A549 (cell line): ENCODE results near the gene WDR77. TPM values are rescaled to one million over a fixed set of nuclear protein-coding genes. Genes with fewer than 3 reads are reported as not detected.
A peak's percentile ranks its signal among the peaks of the same experiment; 100 is the strongest.

Experiments
- ATAC-seq, 2 experiments: fragments of 200-7000 bp in 1 of 2; fragments of >200 bp in 1 of 2; cut with Nextera tagmentation in 1 of 2; cut with Tn5 transposase in 1 of 2; 3 replicates each; pipeline versions ENCODE4 v1.8.0 to v1.9.1; 2018 to 2020; ENCODE audit warnings: mild to moderate bottlenecking in 1 of 2, moderate library complexity in 1 of 2
- CTCF ChIA-PET: fragments of 300-600 bp; sonication (Branson Sonifier 250); formaldehyde crosslinking; extraction: SDS; loops from one replicate; lab custom pipeline; 2021; ENCODE audit warnings: antibody characterized with exemption, inconsistent platforms; lab: Yijun Ruan, JAX
- POLR2A ChIA-PET: fragments of 350-600 bp; formaldehyde crosslinking; extraction: SDS; loops from one replicate; lab custom pipeline; 2021; ENCODE audit warnings: antibody characterized with exemption, inconsistent platforms; lab: Yijun Ruan, JAX
- DNase-seq, 2 experiments: peaks; one replicate each; pipeline versions ENCODE4 v3.0.0 to v3.0.0-alpha.2; 2011 to 2016; ENCODE audit warnings: low read depth in 1 of 2, low spot score in 1 of 2
- FAIRE-seq: peaks from 2 replicates; lab custom pipeline; 2011; peaks lifted over from hg19 to GRCh38; lab: Jason Lieb, UNC
- H3K27ac ChIP-seq, 2 experiments: fragments of >200 bp; sonication (Bioruptor Twin); formaldehyde crosslinking; 3 replicates each; pipeline ENCODE4 v1.5.1; 2016 to 2017
- H3K4me1 ChIP-seq: fragments of >200 bp; sonication (Bioruptor Twin); formaldehyde crosslinking; 3 replicates; pipeline ENCODE4 v1.6.1; 2016
- H3K4me2 ChIP-seq: fragments of >200 bp; sonication (Bioruptor Twin); formaldehyde crosslinking; 3 replicates; pipeline ENCODE4 v1.6.1; 2016
- H3K4me3 ChIP-seq: fragments of >200 bp; sonication (Bioruptor Twin); formaldehyde crosslinking; 3 replicates; pipeline ENCODE4 v1.5.1; 2016
- H3K9me3 ChIP-seq: fragments of >200 bp; sonication (Bioruptor Twin); formaldehyde crosslinking; 3 replicates; pipeline ENCODE4 v1.6.1; 2016
- BCL3 ChIP-seq: fragments of >200 bp; sonication (Bioruptor Twin); formaldehyde crosslinking; IDR thresholded peaks from 3 replicates; pipeline ENCODE4 v1.6.1; 2016
- BHLHE40 ChIP-seq: IDR thresholded peaks from 2 replicates; pipeline ENCODE4 v1.6.1; 2012; ENCODE audit warnings: low read depth, low read length, inconsistent platforms
- CHD2 ChIP-seq: fragments of 150-350 bp; IDR thresholded peaks from 2 replicates; pipeline ENCODE4 v1.6.1; 2014; ENCODE audit warnings: low read length; ENCODE audit not compliant: partially characterized antibody
- EP300 ChIP-seq, 2 experiments: fragments of >200 bp; sonication (Bioruptor Twin); formaldehyde crosslinking; IDR thresholded peaks; 2 replicates in 1 of 2; 3 replicates in 1 of 2; pipeline ENCODE4 v1.6.1; 2016 to 2017
- FOSB ChIP-seq: fragments of 250-450 bp; sonication (Bioruptor Pico); IDR thresholded peaks from 2 replicates; pipeline ENCODE4 v1.5.0; 2020; ENCODE audit warnings: mild to moderate bottlenecking, moderate library complexity
- GATA3 ChIP-seq: IDR thresholded peaks from 2 replicates; pipeline ENCODE4 v1.6.1; 2012; ENCODE audit warnings: borderline replicate concordance
- HES2 ChIP-seq: fragments of >200 bp; sonication (Bioruptor Twin); formaldehyde crosslinking; IDR thresholded peaks from 2 replicates; pipeline ENCODE4 v1.6.1; 2016
- HEYL ChIP-seq: fragments of 250-450 bp; sonication (Bioruptor Pico); IDR thresholded peaks from 2 replicates; pipeline ENCODE4 v1.8.0; 2021; ENCODE audit warnings: mild to moderate bottlenecking, moderate library complexity
- HMGXB4 ChIP-seq: fragments of 250-450 bp; sonication (Bioruptor Pico); IDR thresholded peaks from 2 replicates; pipeline ENCODE4 v1.5.0; 2021; ENCODE audit warnings: mild to moderate bottlenecking, moderate library complexity, borderline replicate concordance
- HOXA7 ChIP-seq: fragments of 250-450 bp; sonication (Bioruptor Pico); IDR thresholded peaks from 2 replicates; pipeline ENCODE4 v1.5.0; 2020; ENCODE audit warnings: mild to moderate bottlenecking, moderate library complexity
- HOXB13 ChIP-seq: fragments of 250-450 bp; sonication (Bioruptor Pico); IDR thresholded peaks from 2 replicates; pipeline ENCODE4 v1.5.0; 2020; ENCODE audit warnings: low read depth, mild to moderate bottlenecking, moderate library complexity
- JUN ChIP-seq, 2 experiments: fragments of >200 bp; sonication (Bioruptor Twin); formaldehyde crosslinking; IDR thresholded peaks; 2 replicates in 1 of 2; 3 replicates in 1 of 2; pipeline ENCODE4 v1.6.1; 2016 to 2017
- KDM5A ChIP-seq: fragments of 200-600 bp; sonication (generic); IDR thresholded peaks from 2 replicates; pipeline ENCODE4 v1.6.1; 2016; ENCODE audit warnings: antibody characterized with exemption, mild to moderate bottlenecking
- MAX ChIP-seq: IDR thresholded peaks from 2 replicates; pipeline ENCODE4 v1.6.1; 2012
- MYC ChIP-seq: IDR thresholded peaks from 2 replicates; pipeline ENCODE4 v1.6.1; 2012; ENCODE audit warnings: mild to moderate bottlenecking, inconsistent platforms, low read length, improper control_type of control experiment, borderline replicate concordance
- PBX3 ChIP-seq: IDR thresholded peaks from 2 replicates; pipeline ENCODE4 v1.6.1; 2012
- POLR2A ChIP-seq: IDR thresholded peaks from 2 replicates; pipeline ENCODE4 v1.6.1; 2012; ENCODE audit warnings: mild to moderate bottlenecking, low read length
- RCOR1 ChIP-seq: fragments of 150-350 bp; IDR thresholded peaks from 2 replicates; pipeline ENCODE4 v1.6.1; 2014; ENCODE audit warnings: antibody characterized with exemption, low read length, low read depth
- REST ChIP-seq: fragments of 200-600 bp; sonication (generic); IDR thresholded peaks from 2 replicates; pipeline ENCODE4 v1.6.1; 2016; ENCODE audit warnings: antibody characterized with exemption, mild to moderate bottlenecking, moderate library complexity
- RFX5 ChIP-seq: fragments of 450-650 bp; IDR thresholded peaks from 2 replicates; pipeline ENCODE4 v1.7.1; 2014; ENCODE audit warnings: antibody characterized with exemption, mild to moderate bottlenecking, moderate library complexity
- RNF2 ChIP-seq: fragments of 200-600 bp; sonication (generic); IDR thresholded peaks from 2 replicates; pipeline ENCODE4 v1.6.1; 2016; ENCODE audit warnings: low read depth, mild to moderate bottlenecking, antibody characterized with exemption, moderate library complexity, borderline replicate concordance
- USF2 ChIP-seq: fragments of 450-650 bp; IDR thresholded peaks from 2 replicates; pipeline ENCODE4 v1.6.1; 2014; ENCODE audit warnings: antibody characterized with exemption
- ZFP36 ChIP-seq: fragments of 450-650 bp; IDR thresholded peaks from 2 replicates; pipeline ENCODE4 v1.6.1; 2014; ENCODE audit warnings: borderline replicate concordance; ENCODE audit not compliant: partially characterized antibody
- WGBS: methylation state at CpG from one replicate; pipeline ENCODE4 v1.1.6; 2017; ENCODE audit errors: missing lambda C conversion rate; 5-methylcytosine and 5-hydroxymethylcytosine counted together
- polyA minus RNA-seq: library from RNA; depleted of rRNA, polyadenylated mRNA; stranded (reverse); fragments of >200 nt; gene quantifications from 2 replicates; pipeline ENCODE4 v1.2.3, GENCODE V29; 2011; rRNA and poly(A)+ RNA removed
- polyA plus RNA-seq, 4 experiments: library from polyadenylated mRNA; depleted of rRNA in 3 of 4; stranded (reverse); fragments of >200 nt; fragmentation: RNase III in 1 of 4; extraction: RNeasy Plus Mini Kit Qiagen cat#74134 plus additional on column Dnase treatment in 1 of 4; gene quantifications; 2 replicates in 3 of 4; 3 replicates in 1 of 4; pipeline ENCODE4 v1.2.3, GENCODE V29; 2011 to 2017

WDR77 gene
- 122 and 157 TPM in 2 replicates for polyA plus RNA-seq (2011; rRNA removed)
- 128 and 160 TPM in 2 replicates for polyA plus RNA-seq (2012; cell fraction: cytosol; rRNA removed)
- polyA plus RNA-seq (2012; cell fraction: nucleus; rRNA removed): 145 and 176 TPM in 2 replicates
- 53.0 to 60.0 TPM (median 53.8 TPM) in 3 replicates for polyA plus RNA-seq (2017; fragmentation: RNase III; extraction: RNeasy Plus Mini Kit Qiagen cat#74134 plus additional on column Dnase treatment)
- 145 and 190 TPM in 2 replicates for polyA minus RNA-seq

GRCh38 chr1:111448918-111449702, at the start of gene WDR77, which contains the start of gene ATP5PB:
Gene WDR77 (minus strand): TSS chr1:111449256. CDS start chr1:111449169, 87 bp downstream.
Gene ATP5PB (plus strand): TSS chr1:111449464. CDS start chr1:111449542, 78 bp downstream.
- TF ChIP-seq HOXA7 (CRISPR knock-in tag) (no peak), EP300 (IDR thresholded peaks at IDR 0.05) (no peak), MYC (peak; percentile 53; the same call in 1 of the 2 replicates), BHLHE40 (no peak), RNF2 (no peak), JUN (IDR thresholded peaks at IDR 0.05) (peak; percentile 17 to 56; a peak in 2 of 5 replicates), HES2 (no peak), GATA3 (peak; percentile 64; the same call in 1 of the 2 replicates), BCL3 (peak; percentile 59; the same call in 1 of the 3 replicates), MAX (peak; percentile 90), PBX3 (no peak), RFX5 (no peak), RCOR1 (no peak), USF2 (peak; percentile 84), REST (peak; percentile 86), HEYL (CRISPR knock-in tag) (no peak), POLR2A (peak; percentile 25; the same call in 1 of the 2 replicates), FOSB (no peak), HMGXB4 (CRISPR knock-in tag) (no peak), KDM5A (peak; percentile 62; the same call in 1 of the 2 replicates), HOXB13 (CRISPR knock-in tag) (no peak), ZFP36 (no peak), CHD2 (peak; percentile 92)
- DNase-seq: peak; percentile 88 to 97
- H3K4me1 ChIP-seq: peaks cover 23% of the 10 kb centered on the region
- peak within 1 kb of the TSS; percentile 90 to 96 for H3K27ac ChIP-seq
- no peaks in the 10 kb centered on the region for H3K9me3 ChIP-seq
- CTCF ChIA-PET: interaction anchor here (1.5 kb wide), 1 partner anchor 10 kb away, joined by 6 read pairs; no protein-coding TSS in a partner anchor
- H3K4me3 ChIP-seq: peak within 1 kb of the TSS; percentile 88
- 2% methylated on average over 31 of the region's 54 CpGs for WGBS
- FAIRE-seq: no peak
- H3K4me2 ChIP-seq: peak within 1 kb of the TSS; percentile 92
- POLR2A ChIA-PET: interaction anchor here (0.9 kb wide), 1 partner anchor 11 kb away, joined by 3 read pairs; no protein-coding TSS in a partner anchor
- peak; percentile 94 to 97 for ATAC-seq
